Neural cell (in vitro differentiated cells): ENCODE data around the gene SLC9A7.

ENCODE experiments used
- CTCF ChIP-seq: fragments of 450-650 bp; IDR thresholded peaks from 2 replicates; pipeline ENCODE4 v1.5.1; 2014; ENCODE audit warnings: antibody characterized with exemption, mild to moderate bottlenecking, moderate library complexity; ENCODE audit not compliant: poor library complexity, severe bottlenecking
- EP300 ChIP-seq: fragments of 450-650 bp; conservative IDR thresholded peaks from 2 replicates; pipeline ENCODE4 v1.6.1; 2014; ENCODE audit warnings: antibody characterized with exemption, mild to moderate bottlenecking, moderate library complexity; ENCODE audit not compliant: poor library complexity, severe bottlenecking
- EZH2 ChIP-seq: fragments of 200-600, 300-800 bp; shearing (Covaris generic), sonication (generic); IDR thresholded peaks from 2 replicates; pipeline ENCODE4 v1.6.1; 2014; ENCODE audit warnings: antibody characterized with exemption, low read length, borderline replicate concordance, mild to moderate bottlenecking; ENCODE audit not compliant: insufficient read depth, poor library complexity, severe bottlenecking
- MXI1 ChIP-seq: fragments of 450-650 bp; conservative IDR thresholded peaks from 2 replicates; pipeline ENCODE4 v1.6.1; 2014; ENCODE audit warnings: antibody characterized with exemption, mild to moderate bottlenecking; ENCODE audit not compliant: poor library complexity, severe bottlenecking
- POLR2AphosphoS5 ChIP-seq: IDR thresholded peaks from 2 replicates; pipeline ENCODE4 v1.6.1; 2012
- RAD21 ChIP-seq: fragments of 450-650 bp; conservative IDR thresholded peaks from 2 replicates; pipeline ENCODE4 v1.6.1; 2014; ENCODE audit warnings: antibody characterized with exemption, mild to moderate bottlenecking, moderate library complexity
- REST ChIP-seq: IDR thresholded peaks from 2 replicates; pipeline ENCODE4 v1.6.1; 2012; ENCODE audit warnings: borderline replicate concordance
- SMC3 ChIP-seq: fragments of 450-650 bp; conservative IDR thresholded peaks from 2 replicates; pipeline ENCODE4 v1.6.1; 2014; ENCODE audit warnings: antibody characterized with exemption, mild to moderate bottlenecking, moderate library complexity; ENCODE audit not compliant: poor library complexity

GRCh38 chrX:46611658-46612362 is 147.1 kb downstream of the SLC9A7 start:
- no peak for TF ChIP-seq CTCF
- TF ChIP-seq EZH2, result no peak
- no peak for TF ChIP-seq REST
- no peak for TF ChIP-seq POLR2AphosphoS5
- TF ChIP-seq EP300, result no peak
- TF ChIP-seq SMC3, result no peak
- TF ChIP-seq RAD21, result no peak
- no peak for TF ChIP-seq MXI1
